GM12878 (cell line): ENCODE measurements around the gene SLC20A1. TPM values are rescaled to one million over a fixed set of nuclear protein-coding genes. Genes with fewer than 3 reads are reported as not detected.

ENCODE experiments used
- ATAC-seq: fragments of 200-7000 bp; cut with Tn5 transposase; 3 replicates; pipeline ENCODE4 v1.9.1; 2020; ENCODE audit warnings: mild to moderate bottlenecking, moderate library complexity
- BruUV-seq: library from RNA; stranded (reverse); fragments of 400-500 nt; replicated peaks from 2 replicates; lab custom pipeline; 2021; lab: Mats Ljungman, UMichigan
- CTCF ChIA-PET: fragments of 300-600 bp; sonication (Branson Sonifier 250); formaldehyde crosslinking; extraction: SDS; loops from one replicate; lab custom pipeline; 2021; ENCODE audit warnings: inconsistent platforms; lab: Yijun Ruan, JAX
- POLR2A ChIA-PET: fragments of 350-600 bp; formaldehyde crosslinking; extraction: SDS; loops from one replicate; lab custom pipeline; 2021; ENCODE audit warnings: inconsistent platforms; lab: Charles Lee
- RAD21 ChIA-PET: fragments of 300-600 bp; sonication (Branson Sonifier 250); formaldehyde crosslinking; loops from one replicate; lab custom pipeline; 2023; ENCODE audit warnings: antibody characterized with exemption; ENCODE audit not compliant: unreplicated experiment; lab: Charles Lee
- SMC1A ChIA-PET: fragments of 300-600 bp; sonication (Branson Sonifier 250); formaldehyde crosslinking; loops from one replicate; lab custom pipeline; 2023; ENCODE audit not compliant: unreplicated experiment, uncharacterized antibody; lab: Charles Lee
- DNase-seq: peaks from one replicate; pipeline ENCODE4 v3.0.0-alpha.2; 2011; ENCODE audit warnings: low read depth, low spot score
- FAIRE-seq: peaks from 3 replicates; lab custom pipeline; 2011; peaks lifted over from hg19 to GRCh38; lab: Jason Lieb, UNC
- H2AFZ ChIP-seq: 2 replicates; pipeline ENCODE4 v1.6.0; 2011; ENCODE audit warnings: low read depth, low read length, control low read depth; ENCODE audit not compliant: control insufficient read depth
- H3K27ac ChIP-seq: 2 replicates; pipeline ENCODE4 v1.5.1; 2011; ENCODE audit warnings: control low read depth; ENCODE audit not compliant: control insufficient read depth, insufficient read depth
- H3K27me3 ChIP-seq, 2 experiments: replicated peaks in 1 of 2; 2 replicates each; pipeline versions ENCODE4 v1.6.0 to v1.6.1; 2011; ENCODE audit warnings: low read length in 1 of 2; ENCODE audit not compliant: control insufficient read depth in 2 of 2, insufficient read depth in 2 of 2
- H3K36me3 ChIP-seq, 2 experiments: 2 replicates each; pipeline ENCODE4 v1.5.1; 2011; ENCODE audit warnings: low read length in 1 of 2; ENCODE audit not compliant: control insufficient read depth in 2 of 2, insufficient read depth in 2 of 2
- H3K4me1 ChIP-seq: 2 replicates; pipeline ENCODE4 v1.6.1; 2011; ENCODE audit warnings: mild to moderate bottlenecking, low read length, moderate library complexity, mixed read lengths; ENCODE audit not compliant: control insufficient read depth, insufficient read depth
- H3K4me2 ChIP-seq: 2 replicates; pipeline ENCODE4 v1.6.0; 2011; ENCODE audit warnings: control low read depth; ENCODE audit not compliant: control insufficient read depth, insufficient read depth
- H3K4me3 ChIP-seq: fragments of 200-600 bp; sonication (generic); 2 replicates; pipeline ENCODE4 v1.5.1; 2016
- H3K79me2 ChIP-seq: 2 replicates; pipeline ENCODE4 v1.6.0; 2011; ENCODE audit warnings: low read length; ENCODE audit not compliant: control insufficient read depth, insufficient read depth
- H3K9ac ChIP-seq: 2 replicates; pipeline ENCODE4 v1.8.0; 2011; ENCODE audit warnings: low read length, control low read depth, mixed read lengths; ENCODE audit not compliant: control insufficient read depth, insufficient read depth
- H3K9me3 ChIP-seq: replicated peaks from 3 replicates; pipeline ENCODE4 v1.5.1; 2011; ENCODE audit warnings: mild to moderate bottlenecking, low read length; ENCODE audit not compliant: control insufficient read depth, insufficient read depth
- H4K20me1 ChIP-seq: 2 replicates; pipeline ENCODE4 v1.6.0; 2011; ENCODE audit not compliant: control insufficient read depth, insufficient read depth
- CHD2 ChIP-seq: IDR thresholded peaks from 2 replicates; pipeline ENCODE4 v1.6.1; 2011; ENCODE audit warnings: low read depth, low read length, improper control_type of control experiment, borderline replicate concordance
- CHD4 ChIP-seq: fragments of 200-600 bp; sonication (generic); IDR thresholded peaks from 2 replicates; pipeline ENCODE4 v1.6.1; 2016; ENCODE audit warnings: mild to moderate bottlenecking
- MTA3 ChIP-seq: IDR thresholded peaks from 2 replicates; pipeline ENCODE4 v1.6.1; 2012; ENCODE audit warnings: low read length, inconsistent platforms, borderline replicate concordance
- POLR2AphosphoS2 ChIP-seq: IDR thresholded peaks from 2 replicates; pipeline ENCODE4 v1.6.1; 2011; ENCODE audit warnings: low read depth, mild to moderate bottlenecking, low read length, improper control_type of control experiment, moderate library complexity
- RB1 ChIP-seq: fragments of 450-650 bp; formaldehyde crosslinking; IDR thresholded peaks from 2 replicates; pipeline ENCODE4 v1.6.1; 2017; ENCODE audit warnings: mild to moderate bottlenecking, borderline replicate concordance
- RBBP5 ChIP-seq: fragments of 200-600 bp; sonication (generic); conservative IDR thresholded peaks from 2 replicates; pipeline ENCODE4 v1.6.1; 2016
- RUNX3 ChIP-seq: IDR thresholded peaks from 2 replicates; pipeline ENCODE4 v1.6.1; 2012; ENCODE audit warnings: low read length, inconsistent platforms
- SMAD5 ChIP-seq: IDR thresholded peaks from 2 replicates; pipeline ENCODE4 v1.6.1; 2016; ENCODE audit warnings: antibody characterized with exemption, low read depth
- SMARCA5 ChIP-seq: fragments of 450-650 bp; IDR thresholded peaks from 2 replicates; pipeline ENCODE4 v1.6.1; 2017; ENCODE audit warnings: mild to moderate bottlenecking
- WRNIP1 ChIP-seq: IDR thresholded peaks from 2 replicates; pipeline ENCODE4 v1.6.1; 2011; ENCODE audit warnings: low read depth, low read length, improper control_type of control experiment, borderline replicate concordance
- ZBED1 ChIP-seq: IDR thresholded peaks from 2 replicates; pipeline ENCODE4 v1.6.1; 2016; ENCODE audit warnings: borderline replicate concordance
- ZNF207 ChIP-seq: fragments of 450-650 bp; IDR thresholded peaks from 2 replicates; pipeline ENCODE4 v1.6.1; 2014; ENCODE audit warnings: antibody characterized with exemption, mild to moderate bottlenecking, borderline replicate concordance
- WGBS: methylation state at CpG from one replicate; pipeline ENCODE4 v1.1.6; 2016; ENCODE audit warnings: low lambda C conversion rate; ENCODE audit not compliant: insufficient replicate concordance, insufficient coverage; ENCODE audit errors: missing lambda C conversion rate; 5-methylcytosine and 5-hydroxymethylcytosine counted together
- in situ Hi-C: fragments of 300-500 bp; cut with MboI; formaldehyde crosslinking; loops from 9 replicates; pipeline ENCODE4 v1.14.3; 2018; ENCODE audit warnings: mixed read lengths
- intact Hi-C: fragments of 100-400 bp; cut with micrococcal nuclease; formaldehyde crosslinking; loops from one replicate; pipeline ENCODE4 v1.14.2; 2022; ENCODE audit not compliant: unreplicated experiment
- polyA plus RNA-seq, 11 experiments: library from polyadenylated mRNA; depleted of rRNA in 4 of 11; unstranded in 6 of 11; stranded (reverse) in 5 of 11; fragments of >200 nt; fragmentation: Nextera tagmentation in 4 of 11; fragmentation: Illumina TruSeq in 1 of 11; extraction: Ambion mirVana in 4 of 11; extraction: Trizol in 1 of 11; gene quantifications; 1 replicate in 1 of 11; 2 replicates in 10 of 11; pipeline versions ENCODE4 v1.2.1 to v1.2.3, GENCODE V29; 2011 to 2016; ENCODE audit warnings: inconsistent platforms in 2 of 11, missing spikeins in 2 of 11, low read depth in 1 of 11
- total RNA-seq, 4 experiments: library from RNA; depleted of rRNA in 3 of 4; stranded (reverse); fragments of >200 nt in 3 of 4; fragmentation: Illumina TruSeq in 1 of 4; extraction: Trizol in 1 of 4; gene quantifications; 2 replicates each; pipeline versions ENCODE4 v1.2.1 to v1.2.3, GENCODE V29; 2013 to 2021
- TF ChIP-seq, protein P1 (sequence below), 3 experiments: IDR thresholded peaks in 2 of 3; conservative IDR thresholded peaks in 1 of 3; 2 replicates each; pipeline ENCODE4 v1.5.1; 2011; ENCODE audit warnings: low read depth in 3 of 3, low read length in 3 of 3, mild to moderate bottlenecking in 3 of 3, control low read depth in 2 of 3, moderate library complexity in 2 of 3, inconsistent platforms in 1 of 3, mixed read lengths in 1 of 3; ENCODE audit not compliant: control insufficient read depth in 2 of 3, insufficient read depth in 1 of 3; ENCODE audit errors: extremely low read depth in 1 of 3
- TF ChIP-seq, protein P2 (sequence below): fragments of 450-650 bp; IDR thresholded peaks from 2 replicates; pipeline ENCODE4 v1.6.1; 2016; ENCODE audit warnings: mild to moderate bottlenecking
- TF ChIP-seq, protein P3 (sequence below): fragments of 450-650 bp; conservative IDR thresholded peaks from 2 replicates; pipeline ENCODE4 v1.6.1; 2017; ENCODE audit warnings: mild to moderate bottlenecking, moderate library complexity
- TF ChIP-seq, protein P4 (sequence below): IDR thresholded peaks from 2 replicates; pipeline ENCODE4 v1.6.1; 2012; ENCODE audit warnings: low read depth, low read length, improper control_type of control experiment

Gene SLC20A1
- total and polyA plus RNA-seq, 10 of the 15 experiments (the other 5 are each of a cell fraction or from before 2014, with no cell fraction given), result 21.2 to 59.1 (median 43.2) TPM

DNA sequence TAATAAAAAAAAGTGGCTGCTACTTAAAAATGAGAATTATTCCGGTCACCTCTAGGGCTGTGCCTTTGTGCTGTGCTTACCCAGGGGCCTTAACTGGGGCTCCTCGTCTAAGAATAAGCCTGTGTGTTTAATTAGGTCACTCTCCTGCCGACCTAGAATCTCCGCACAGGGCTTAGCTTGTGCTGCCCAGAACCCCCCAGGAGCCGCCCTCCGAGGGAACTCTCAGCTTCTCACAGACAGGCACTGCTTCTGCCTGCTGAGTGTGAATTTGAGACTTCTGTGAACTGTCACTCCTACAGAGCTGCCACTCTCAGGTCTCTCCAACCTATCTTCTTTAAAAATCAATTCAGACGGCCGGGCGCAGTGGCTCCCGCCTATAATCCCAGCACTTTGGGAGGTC lies 63.2 kb downstream of the SLC20A1 start:
- H3K9me3 ChIP-seq, result no peaks in the 10 kb centered on the region
- peak overlapping the region; percentile 90 for H3K4me2 ChIP-seq
- H3K9ac ChIP-seq, result peak overlapping the region; percentile 53
- SMC1A ChIA-PET, result interaction anchor here (1.2 to 11.5 kb wide), 8 partner anchors 10 to 174 kb away, joined by 3 to 271 read pairs (median 12); partner anchors contain the start of genes CHCHD5 and SLC20A1
- in situ Hi-C loops (no loop called here), intact Hi-C loops (loop anchor here (5.0 to 10.0 kb wide), 2 partner anchors 62 to 654 kb away; partner anchors contain the start of genes SLC20A1 and TMEM87B)
- TF ChIP-seq ZBED1 (no peak), MTA3 (no peak), ZNF207 (no peak), RUNX3 (no peak), SMARCA5 (0 out of 2 replicates have a peak, but pooled peaks have one; percentile 13), CHD4 (no peak), POLR2AphosphoS2 (no peak), RBBP5 (no peak), WRNIP1 (no peak), SMAD5 (no peak), CHD2 (no peak), RB1 (no peak)
- TF ChIP-seq, protein P1, sequence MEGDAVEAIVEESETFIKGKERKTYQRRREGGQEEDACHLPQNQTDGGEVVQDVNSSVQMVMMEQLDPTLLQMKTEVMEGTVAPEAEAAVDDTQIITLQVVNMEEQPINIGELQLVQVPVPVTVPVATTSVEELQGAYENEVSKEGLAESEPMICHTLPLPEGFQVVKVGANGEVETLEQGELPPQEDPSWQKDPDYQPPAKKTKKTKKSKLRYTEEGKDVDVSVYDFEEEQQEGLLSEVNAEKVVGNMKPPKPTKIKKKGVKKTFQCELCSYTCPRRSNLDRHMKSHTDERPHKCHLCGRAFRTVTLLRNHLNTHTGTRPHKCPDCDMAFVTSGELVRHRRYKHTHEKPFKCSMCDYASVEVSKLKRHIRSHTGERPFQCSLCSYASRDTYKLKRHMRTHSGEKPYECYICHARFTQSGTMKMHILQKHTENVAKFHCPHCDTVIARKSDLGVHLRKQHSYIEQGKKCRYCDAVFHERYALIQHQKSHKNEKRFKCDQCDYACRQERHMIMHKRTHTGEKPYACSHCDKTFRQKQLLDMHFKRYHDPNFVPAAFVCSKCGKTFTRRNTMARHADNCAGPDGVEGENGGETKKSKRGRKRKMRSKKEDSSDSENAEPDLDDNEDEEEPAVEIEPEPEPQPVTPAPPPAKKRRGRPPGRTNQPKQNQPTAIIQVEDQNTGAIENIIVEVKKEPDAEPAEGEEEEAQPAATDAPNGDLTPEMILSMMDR (IDR thresholded peaks at IDR 0.05 in 2 of 3, conservative IDR thresholded peaks at IDR 0.05 in 1 of 3; ENCODE audit: control insufficient read depth in 2 of 3, extremely low read depth in 1 of 3, insufficient read depth in 1 of 3, low read depth in 3 of 3, low read length in 3 of 3), result no peak
- TF ChIP-seq, protein P2, sequence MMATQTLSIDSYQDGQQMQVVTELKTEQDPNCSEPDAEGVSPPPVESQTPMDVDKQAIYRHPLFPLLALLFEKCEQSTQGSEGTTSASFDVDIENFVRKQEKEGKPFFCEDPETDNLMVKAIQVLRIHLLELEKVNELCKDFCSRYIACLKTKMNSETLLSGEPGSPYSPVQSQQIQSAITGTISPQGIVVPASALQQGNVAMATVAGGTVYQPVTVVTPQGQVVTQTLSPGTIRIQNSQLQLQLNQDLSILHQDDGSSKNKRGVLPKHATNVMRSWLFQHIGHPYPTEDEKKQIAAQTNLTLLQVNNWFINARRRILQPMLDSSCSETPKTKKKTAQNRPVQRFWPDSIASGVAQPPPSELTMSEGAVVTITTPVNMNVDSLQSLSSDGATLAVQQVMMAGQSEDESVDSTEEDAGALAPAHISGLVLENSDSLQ, result peak; percentile 75
- TF ChIP-seq, protein P3, sequence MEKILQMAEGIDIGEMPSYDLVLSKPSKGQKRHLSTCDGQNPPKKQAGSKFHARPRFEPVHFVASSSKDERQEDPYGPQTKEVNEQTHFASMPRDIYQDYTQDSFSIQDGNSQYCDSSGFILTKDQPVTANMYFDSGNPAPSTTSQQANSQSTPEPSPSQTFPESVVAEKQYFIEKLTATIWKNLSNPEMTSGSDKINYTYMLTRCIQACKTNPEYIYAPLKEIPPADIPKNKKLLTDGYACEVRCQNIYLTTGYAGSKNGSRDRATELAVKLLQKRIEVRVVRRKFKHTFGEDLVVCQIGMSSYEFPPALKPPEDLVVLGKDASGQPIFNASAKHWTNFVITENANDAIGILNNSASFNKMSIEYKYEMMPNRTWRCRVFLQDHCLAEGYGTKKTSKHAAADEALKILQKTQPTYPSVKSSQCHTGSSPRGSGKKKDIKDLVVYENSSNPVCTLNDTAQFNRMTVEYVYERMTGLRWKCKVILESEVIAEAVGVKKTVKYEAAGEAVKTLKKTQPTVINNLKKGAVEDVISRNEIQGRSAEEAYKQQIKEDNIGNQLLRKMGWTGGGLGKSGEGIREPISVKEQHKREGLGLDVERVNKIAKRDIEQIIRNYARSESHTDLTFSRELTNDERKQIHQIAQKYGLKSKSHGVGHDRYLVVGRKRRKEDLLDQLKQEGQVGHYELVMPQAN, result no peak
- TF ChIP-seq, protein P4, sequence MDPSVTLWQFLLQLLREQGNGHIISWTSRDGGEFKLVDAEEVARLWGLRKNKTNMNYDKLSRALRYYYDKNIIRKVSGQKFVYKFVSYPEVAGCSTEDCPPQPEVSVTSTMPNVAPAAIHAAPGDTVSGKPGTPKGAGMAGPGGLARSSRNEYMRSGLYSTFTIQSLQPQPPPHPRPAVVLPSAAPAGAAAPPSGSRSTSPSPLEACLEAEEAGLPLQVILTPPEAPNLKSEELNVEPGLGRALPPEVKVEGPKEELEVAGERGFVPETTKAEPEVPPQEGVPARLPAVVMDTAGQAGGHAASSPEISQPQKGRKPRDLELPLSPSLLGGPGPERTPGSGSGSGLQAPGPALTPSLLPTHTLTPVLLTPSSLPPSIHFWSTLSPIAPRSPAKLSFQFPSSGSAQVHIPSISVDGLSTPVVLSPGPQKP, result no peak
- H2AFZ ChIP-seq, result peak overlapping the region; percentile 54
- DNase-seq, result no peak
- no peaks in the 10 kb centered on the region for H3K27me3 ChIP-seq
- peaks cover 47% of the 10 kb centered on the region for H3K4me1 ChIP-seq
- ATAC-seq, result peak; percentile 60
- H3K79me2 ChIP-seq, result no peaks in the 10 kb centered on the region
- no peak overlapping the region for H3K4me3 ChIP-seq
- 17% methylated on average over 10 of the region's 10 CpGs for WGBS
- CTCF ChIA-PET, result interaction anchor here (1.3 to 6.9 kb wide), 7 partner anchors 10 to 128 kb away, joined by 3 to 102 read pairs (median 22); partner anchors contain the start of gene SLC20A1
- POLR2A ChIA-PET, result interaction anchor here (1.1 to 8.2 kb wide), 8 partner anchors 10 to 77 kb away, joined by 4 to 74 read pairs (median 28); partner anchors contain the start of gene SLC20A1
- FAIRE-seq, result no peak
- BruUV-seq, result no TSS peak
- peak overlapping the region; percentile 94 for H3K27ac ChIP-seq
- H3K36me3 ChIP-seq, result no peaks in the 10 kb centered on the region; a peak in 1 of 4 replicates
- H4K20me1 ChIP-seq, result no peaks in the 10 kb centered on the region
- RAD21 ChIA-PET, result interaction anchor here (0.9 to 6.7 kb wide), 12 partner anchors 10 to 172 kb away, joined by 3 to 145 read pairs (median 4); no protein-coding TSS in a partner anchor
